Activated T-helper 17 cell treated with anti-CD3 and anti-CD28 coated beads, Interleukin-2, amount 50 U/mL, for 72 hours (primary cell): Measurements from ENCODE around the gene TLE1. TPM values are rescaled to one million over a fixed set of nuclear protein-coding genes. Genes with fewer than 3 reads are reported as not detected.
A peak's percentile ranks its signal among the peaks of the same experiment; 100 is the strongest.

Experiments used
- ATAC-seq: fragments of 150-1000 bp; cut with Tn5 transposase; replicated peaks from 2 replicates; pipeline ENCODE4 v1.10.0; 2021; ENCODE audit warnings: mild to moderate bottlenecking, moderate library complexity
- H3K27ac Mint-ChIP-seq: one replicate; pipeline ENCODE4 v1.8.0; 2022; ENCODE audit warnings: mixed read lengths
- H3K27me3 Mint-ChIP-seq: one replicate; pipeline ENCODE4 v1.8.0; 2022; ENCODE audit warnings: mixed read lengths
- H3K36me3 Mint-ChIP-seq: one replicate; pipeline ENCODE4 v1.8.0; 2022; ENCODE audit warnings: low read depth, mild to moderate bottlenecking, mixed read lengths
- H3K4me1 Mint-ChIP-seq: one replicate; pipeline ENCODE4 v1.8.0; 2022; ENCODE audit warnings: mixed read lengths
- H3K4me3 Mint-ChIP-seq: one replicate; pipeline ENCODE4 v1.8.0; 2022; ENCODE audit warnings: mild to moderate bottlenecking, mixed read lengths
- H3K9me3 Mint-ChIP-seq: one replicate; pipeline ENCODE4 v1.8.0; 2022; ENCODE audit warnings: mixed read lengths
- total RNA-seq, 2 donors: library from RNA; stranded (reverse); gene quantifications; one replicate each; pipeline ENCODE4 v1.2.3, GENCODE V29; 2022

TLE1 gene
- total RNA-seq, 2 donors from 2014 or later, result 0.13 to 0.97 TPM

- no peak for ATAC-seq
Observed at GRCh38 chr9:81628897-81629296, 60.5 kb downstream of the TLE1 start.

GRCh38 chr9:81627481-81627880 lies 61.9 kb downstream of the TLE1 start:
- ATAC-seq, result no peak
- Mint-ChIP-seq H3K36me3 (no peaks in the 10 kb centered on the region), H3K27ac (no peak overlapping the region), H3K9me3 (no peaks in the 10 kb centered on the region), H3K4me1 (no peaks in the 10 kb centered on the region), H3K4me3 (no peak overlapping the region), H3K27me3 (no peaks in the 10 kb centered on the region)

More at GRCh38 chr9:81628897-81629296, 60.5 kb downstream of the TLE1 start:
- H3K27me3 Mint-ChIP-seq, result no peaks in the 10 kb centered on the region
- no peaks in the 10 kb centered on the region for H3K4me1 Mint-ChIP-seq
- H3K4me3 Mint-ChIP-seq, result no peak overlapping the region
- H3K27ac Mint-ChIP-seq, result no peak overlapping the region
- no peaks in the 10 kb centered on the region for H3K9me3 Mint-ChIP-seq
- no peaks in the 10 kb centered on the region for H3K36me3 Mint-ChIP-seq

- Mint-ChIP-seq H3K4me3 (no peak overlapping the region), H3K9me3 (no peaks in the 10 kb centered on the region), H3K4me1 (no peaks in the 10 kb centered on the region), H3K36me3 (no peaks in the 10 kb centered on the region), H3K27me3 (no peaks in the 10 kb centered on the region), H3K27ac (no peak overlapping the region)
- ATAC-seq, result no peak
Observed at GRCh38 chr9:81626511-81626910, 62.8 kb downstream of the TLE1 start.

DNA sequence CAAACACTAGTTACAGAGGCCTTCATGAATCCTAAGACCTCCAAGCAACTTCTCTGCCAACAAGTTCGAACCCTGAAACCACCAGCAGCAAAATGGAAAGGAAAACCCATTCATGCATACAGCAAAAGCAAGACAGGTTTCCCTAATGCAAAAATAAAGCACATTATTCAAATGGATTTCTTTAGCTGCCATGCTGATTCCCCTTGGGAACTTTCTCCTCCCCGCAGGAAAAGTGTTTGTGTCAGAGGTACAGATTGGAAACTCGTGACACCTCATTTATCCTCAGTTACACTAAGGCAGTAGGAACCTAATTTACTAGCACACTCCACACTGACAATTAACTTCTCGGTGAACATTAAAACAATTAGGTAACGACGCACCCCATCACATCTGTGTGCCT lies 63.4 kb downstream of the TLE1 start:
- no peaks in the 10 kb centered on the region for H3K4me1 Mint-ChIP-seq
- H3K36me3 Mint-ChIP-seq, result no peaks in the 10 kb centered on the region
- no peak overlapping the region for H3K4me3 Mint-ChIP-seq
- no peaks in the 10 kb centered on the region for H3K27me3 Mint-ChIP-seq
- no peaks in the 10 kb centered on the region for H3K9me3 Mint-ChIP-seq
- H3K27ac Mint-ChIP-seq, result no peak overlapping the region
- no peak for ATAC-seq

DNA sequence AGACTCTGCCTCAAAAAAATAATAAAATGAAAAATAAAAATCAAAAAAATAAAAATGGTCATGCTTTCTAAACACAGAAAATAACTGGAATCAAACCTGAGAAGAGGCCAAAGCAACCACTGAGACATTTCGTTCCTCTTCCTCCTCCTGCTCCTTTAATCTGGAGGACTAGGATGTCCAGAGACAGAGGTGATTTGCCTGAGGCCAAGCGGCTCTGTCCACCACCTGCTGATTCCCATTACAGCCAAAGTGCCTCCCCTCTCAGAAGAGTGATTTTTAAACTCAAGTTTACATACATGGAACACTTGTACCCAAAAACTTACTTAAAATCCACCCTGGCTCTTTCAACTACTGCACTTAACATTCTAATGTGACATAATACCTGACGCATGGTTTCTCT lies 65.6 kb downstream of the TLE1 start:
- no peak for ATAC-seq
- Mint-ChIP-seq H3K9me3 (no peaks in the 10 kb centered on the region), H3K27me3 (no peaks in the 10 kb centered on the region), H3K4me1 (no peaks in the 10 kb centered on the region), H3K36me3 (no peaks in the 10 kb centered on the region), H3K27ac (no peak overlapping the region), H3K4me3 (no peak overlapping the region)

GRCh38 chr9:81622471-81623255 lies 66.7 kb downstream of the TLE1 start:
- no peak for ATAC-seq
- no peaks in the 10 kb centered on the region for H3K36me3 Mint-ChIP-seq
- H3K27me3 Mint-ChIP-seq, result no peaks in the 10 kb centered on the region
- H3K27ac Mint-ChIP-seq, result no peak overlapping the region
- H3K4me1 Mint-ChIP-seq, result no peaks in the 10 kb centered on the region
- H3K4me3 Mint-ChIP-seq, result no peak overlapping the region
- H3K9me3 Mint-ChIP-seq, result no peaks in the 10 kb centered on the region

DNA sequence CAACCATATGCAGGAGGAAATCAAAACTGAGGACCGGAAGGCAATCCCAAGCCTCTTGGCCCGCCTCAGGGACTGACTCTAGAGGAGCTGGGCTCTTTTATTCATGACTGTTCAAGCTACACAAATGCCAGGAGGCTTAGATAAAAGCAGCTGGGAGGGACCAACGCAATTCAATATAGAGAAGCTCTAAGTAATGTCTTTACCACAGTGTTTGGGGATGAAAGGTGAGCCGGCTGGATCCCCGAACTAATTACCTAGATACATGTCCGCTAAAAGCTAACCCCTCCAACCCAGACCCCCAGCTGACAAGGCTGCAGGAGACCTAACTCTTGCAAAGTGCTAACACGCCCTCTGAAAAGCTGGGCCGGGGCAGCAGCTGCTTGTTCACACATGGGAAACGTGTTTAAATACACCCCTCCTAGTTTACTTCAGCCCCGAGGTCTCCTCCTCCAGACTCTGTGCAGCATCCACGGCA lies 67.5 kb downstream of the TLE1 start:
- ATAC-seq, result no peak
- Mint-ChIP-seq H3K36me3 (no peaks in the 10 kb centered on the region), H3K4me1 (no peaks in the 10 kb centered on the region)

GRCh38 chr9:81621118-81621517 lies 68.2 kb downstream of the TLE1 start:
- Mint-ChIP-seq H3K9me3 (no peaks in the 10 kb centered on the region), H3K27me3 (no peaks in the 10 kb centered on the region), H3K27ac (no peak overlapping the region), H3K4me1 (no peaks in the 10 kb centered on the region), H3K4me3 (no peak overlapping the region), H3K36me3 (no peaks in the 10 kb centered on the region)
- no peak for ATAC-seq

More for the DNA sequence above, 67.5 kb downstream of the TLE1 start:
- Mint-ChIP-seq H3K4me3 (no peak overlapping the region), H3K27me3 (no peaks in the 10 kb centered on the region), H3K27ac (no peak overlapping the region), H3K9me3 (no peaks in the 10 kb centered on the region)

- H3K4me1 Mint-ChIP-seq, result no peaks in the 10 kb centered on the region
- H3K27me3 Mint-ChIP-seq, result no peaks in the 10 kb centered on the region
- H3K27ac Mint-ChIP-seq, result no peak overlapping the region
- no peak overlapping the region for H3K4me3 Mint-ChIP-seq
- no peaks in the 10 kb centered on the region for H3K9me3 Mint-ChIP-seq
- no peak for ATAC-seq
- H3K36me3 Mint-ChIP-seq, result no peaks in the 10 kb centered on the region
Observed at GRCh38 chr9:81620002-81620390, 69.4 kb downstream of the TLE1 start.

DNA sequence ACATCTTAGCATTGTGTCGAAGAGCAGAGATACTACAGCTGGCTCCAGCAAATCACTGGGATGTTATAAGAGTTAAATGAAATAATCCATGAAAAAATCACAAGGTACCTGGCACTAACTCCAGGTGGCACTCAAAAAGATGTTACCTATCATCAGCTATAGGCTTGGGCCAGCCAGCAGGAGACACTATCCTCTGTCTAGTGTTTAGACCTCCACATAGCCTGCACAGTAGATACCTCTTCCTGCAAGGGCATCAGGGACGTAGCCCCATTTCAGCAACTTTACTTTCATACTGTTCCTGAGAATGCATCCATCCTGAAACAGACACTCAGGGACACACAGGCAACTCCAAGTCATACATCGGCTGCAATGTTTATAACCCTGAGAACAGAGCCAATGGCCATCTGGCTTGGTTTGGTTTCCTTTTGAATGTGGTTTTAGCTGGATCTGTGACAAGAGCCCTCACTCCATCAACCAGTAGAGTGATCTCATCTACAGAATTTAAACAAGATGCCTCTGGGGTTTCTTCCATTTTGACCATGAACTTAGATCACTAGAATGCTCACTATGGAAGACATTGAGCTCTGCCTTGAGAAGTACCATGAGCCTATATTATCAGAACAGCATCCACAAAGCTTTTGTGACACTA lies 69.9 kb downstream of the TLE1 start:
- no peak overlapping the region for H3K27ac Mint-ChIP-seq
- no peak overlapping the region for H3K4me3 Mint-ChIP-seq
- H3K36me3 Mint-ChIP-seq, result no peaks in the 10 kb centered on the region
- no peaks in the 10 kb centered on the region for H3K9me3 Mint-ChIP-seq
- ATAC-seq, result peak; percentile 19
- H3K27me3 Mint-ChIP-seq, result no peaks in the 10 kb centered on the region
- no peaks in the 10 kb centered on the region for H3K4me1 Mint-ChIP-seq

- Mint-ChIP-seq H3K4me3 (no peak overlapping the region), H3K9me3 (no peaks in the 10 kb centered on the region), H3K27ac (no peak overlapping the region), H3K27me3 (no peaks in the 10 kb centered on the region), H3K4me1 (no peaks in the 10 kb centered on the region), H3K36me3 (no peaks in the 10 kb centered on the region)
- ATAC-seq, result no peak
Observed at GRCh38 chr9:81618923-81619322, 70.4 kb downstream of the TLE1 start.

DNA sequence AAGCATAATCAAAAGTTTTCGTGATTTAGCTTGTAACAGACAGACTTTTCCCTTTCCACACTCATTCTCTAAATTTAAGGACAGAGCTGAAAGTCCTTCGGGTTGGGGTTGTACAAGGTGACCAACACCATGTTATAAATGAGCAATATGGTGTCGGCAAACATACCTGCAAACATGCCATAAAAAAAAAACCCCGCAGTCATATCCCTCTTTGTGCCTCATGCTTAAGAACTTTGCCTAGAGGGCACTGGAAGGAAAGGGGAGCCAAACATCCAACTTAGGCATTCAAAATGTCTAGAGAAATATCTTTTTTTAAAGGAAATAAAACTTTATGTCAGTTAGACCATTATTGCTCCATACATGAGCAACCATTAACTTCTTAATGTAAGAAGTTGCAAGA lies 73.2 kb downstream of the TLE1 start:
- no peaks in the 10 kb centered on the region for H3K27me3 Mint-ChIP-seq
- H3K27ac Mint-ChIP-seq, result no peak overlapping the region
- no peak for ATAC-seq
- no peaks in the 10 kb centered on the region for H3K36me3 Mint-ChIP-seq
- no peak overlapping the region for H3K4me3 Mint-ChIP-seq
- no peaks in the 10 kb centered on the region for H3K9me3 Mint-ChIP-seq
- H3K4me1 Mint-ChIP-seq, result no peaks in the 10 kb centered on the region

DNA sequence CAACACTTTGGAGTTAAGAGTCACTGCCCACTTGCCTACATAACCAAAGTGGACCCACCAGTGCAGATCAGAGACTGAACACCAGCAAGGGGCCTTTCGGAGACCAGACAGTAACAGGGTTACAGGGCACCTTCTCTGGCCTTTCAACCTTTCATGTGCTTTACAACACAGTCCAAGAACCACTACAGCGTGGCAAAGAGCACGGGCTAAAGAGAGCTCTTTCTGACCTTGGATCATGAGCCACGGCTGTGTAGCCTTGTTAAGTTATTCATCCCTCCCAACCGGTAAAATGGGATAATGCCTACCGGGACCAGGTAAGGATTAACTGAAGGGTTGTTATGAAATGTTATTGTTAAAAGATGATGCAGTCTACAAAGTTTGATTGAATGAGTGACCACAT lies 75.0 kb downstream of the TLE1 start:
- Mint-ChIP-seq H3K27me3 (no peaks in the 10 kb centered on the region), H3K27ac (no peak overlapping the region), H3K4me1 (no peaks in the 10 kb centered on the region), H3K4me3 (no peak overlapping the region), H3K36me3 (no peaks in the 10 kb centered on the region), H3K9me3 (no peaks in the 10 kb centered on the region)
- ATAC-seq, result no peak

DNA sequence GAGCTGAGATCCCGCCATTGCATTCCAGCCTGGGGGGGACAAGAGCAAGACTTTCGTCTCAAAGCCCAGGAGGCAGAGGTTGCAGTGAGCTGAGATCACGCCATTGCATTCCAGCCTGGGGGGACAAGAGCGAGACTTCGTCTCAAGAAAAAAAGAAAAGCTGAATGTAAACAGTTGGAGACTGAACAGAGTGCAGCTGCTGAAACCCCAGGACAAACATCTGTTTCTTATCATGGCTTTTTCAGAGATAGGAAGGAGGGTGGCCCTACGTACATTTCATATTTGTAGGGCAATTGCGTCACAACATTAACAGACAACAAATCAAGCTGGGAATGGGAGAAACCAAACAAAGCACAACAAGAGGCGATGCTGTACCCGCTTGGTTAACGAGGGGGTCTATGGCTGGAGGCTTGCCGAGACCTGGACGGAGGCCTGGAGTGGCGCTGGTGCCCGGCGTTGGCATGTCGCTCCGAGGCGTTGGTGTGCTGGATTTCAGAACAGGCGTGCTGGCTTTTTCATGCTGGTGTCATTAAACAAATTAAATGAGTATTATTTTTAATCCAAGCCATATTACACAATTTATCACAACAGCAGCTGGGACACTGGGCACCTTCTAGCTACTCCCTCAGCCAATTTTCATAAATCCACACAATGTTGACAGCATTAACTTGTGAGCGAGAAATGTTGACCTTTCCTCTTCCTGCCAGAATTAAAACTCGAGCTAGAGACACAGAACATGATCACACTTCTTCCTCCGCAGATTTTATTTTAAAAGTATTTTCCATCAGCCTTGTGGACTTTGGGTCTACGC lies 76.1 kb downstream of the TLE1 start:
- no peak overlapping the region for H3K27ac Mint-ChIP-seq
- H3K4me1 Mint-ChIP-seq, result no peaks in the 10 kb centered on the region
- no peaks in the 10 kb centered on the region for H3K36me3 Mint-ChIP-seq
- no peak for ATAC-seq
- H3K27me3 Mint-ChIP-seq, result no peaks in the 10 kb centered on the region
- H3K9me3 Mint-ChIP-seq, result no peaks in the 10 kb centered on the region
- H3K4me3 Mint-ChIP-seq, result no peak overlapping the region

GRCh38 chr9:81611664-81612063 lies 77.7 kb downstream of the TLE1 start:
- Mint-ChIP-seq H3K27ac (no peak overlapping the region), H3K4me1 (no peaks in the 10 kb centered on the region)
- ATAC-seq, result no peak

More at GRCh38 chr9:81611664-81612063, 77.7 kb downstream of the TLE1 start:
- Mint-ChIP-seq H3K9me3 (peaks cover 3% of the 10 kb centered on the region), H3K36me3 (no peaks in the 10 kb centered on the region), H3K4me3 (no peak overlapping the region), H3K27me3 (no peaks in the 10 kb centered on the region)
